ENCODE results near the gene PUM1. TPM values are rescaled to one million over a fixed set of nuclear protein-coding genes. Genes with fewer than 3 reads are reported as not detected.
"Not testable (repeated sequence)": the region's sequence is repeated elsewhere in the genome, so short reads cannot be mapped to it uniquely, and the experiment has no call there.

The PUM1 gene
- total RNA-seq, 1 donor from 2014 or later = 88.6 TPM

DNA sequence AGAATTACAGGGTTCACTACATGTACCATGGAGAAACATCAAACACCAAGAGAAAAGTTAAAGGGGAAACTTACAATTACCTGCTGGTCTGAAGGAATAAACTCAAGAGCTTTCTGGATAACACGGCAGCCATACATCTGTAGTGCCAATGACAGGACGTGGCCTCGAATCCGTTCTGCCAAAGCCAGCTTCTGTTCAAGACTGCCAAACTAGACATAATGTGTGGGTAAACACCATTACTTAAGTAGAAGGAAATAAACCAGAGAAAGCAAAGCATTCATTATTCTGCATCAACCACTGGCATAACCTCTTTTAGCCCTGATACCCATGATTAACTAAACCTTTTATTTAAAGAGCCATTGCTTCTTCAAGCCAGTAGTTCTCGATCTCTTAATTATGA, 115.5 kb downstream of the PUM1 start:
- Histone ChIP-seq H3K27ac (no peak overlapping the region), H3K36me3 (peaks cover 0 to 71% of the 10 kb centered on the region in 2 donors), H3K4me1 (no peaks in the 10 kb centered on the region), H3K27me3 (no peaks in the 10 kb centered on the region), H3K4me3 (no peak overlapping the region), H3K9me3 (no peaks in the 10 kb centered on the region)
- DNase-seq (ENCODE audit: extremely low spot score in 2 of 2) = no peak
- TF ChIP-seq, protein P1, sequence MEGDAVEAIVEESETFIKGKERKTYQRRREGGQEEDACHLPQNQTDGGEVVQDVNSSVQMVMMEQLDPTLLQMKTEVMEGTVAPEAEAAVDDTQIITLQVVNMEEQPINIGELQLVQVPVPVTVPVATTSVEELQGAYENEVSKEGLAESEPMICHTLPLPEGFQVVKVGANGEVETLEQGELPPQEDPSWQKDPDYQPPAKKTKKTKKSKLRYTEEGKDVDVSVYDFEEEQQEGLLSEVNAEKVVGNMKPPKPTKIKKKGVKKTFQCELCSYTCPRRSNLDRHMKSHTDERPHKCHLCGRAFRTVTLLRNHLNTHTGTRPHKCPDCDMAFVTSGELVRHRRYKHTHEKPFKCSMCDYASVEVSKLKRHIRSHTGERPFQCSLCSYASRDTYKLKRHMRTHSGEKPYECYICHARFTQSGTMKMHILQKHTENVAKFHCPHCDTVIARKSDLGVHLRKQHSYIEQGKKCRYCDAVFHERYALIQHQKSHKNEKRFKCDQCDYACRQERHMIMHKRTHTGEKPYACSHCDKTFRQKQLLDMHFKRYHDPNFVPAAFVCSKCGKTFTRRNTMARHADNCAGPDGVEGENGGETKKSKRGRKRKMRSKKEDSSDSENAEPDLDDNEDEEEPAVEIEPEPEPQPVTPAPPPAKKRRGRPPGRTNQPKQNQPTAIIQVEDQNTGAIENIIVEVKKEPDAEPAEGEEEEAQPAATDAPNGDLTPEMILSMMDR (IDR thresholded peaks at IDR 0.05) = no peak
- no peak for TF ChIP-seq POLR2AphosphoS5 (IDR thresholded peaks at IDR 0.05; ENCODE audit: insufficient read depth in 1 of 2, low read depth in 1 of 2)
- intact Hi-C loops (cut with DNase I) = no loop called here

DNA sequence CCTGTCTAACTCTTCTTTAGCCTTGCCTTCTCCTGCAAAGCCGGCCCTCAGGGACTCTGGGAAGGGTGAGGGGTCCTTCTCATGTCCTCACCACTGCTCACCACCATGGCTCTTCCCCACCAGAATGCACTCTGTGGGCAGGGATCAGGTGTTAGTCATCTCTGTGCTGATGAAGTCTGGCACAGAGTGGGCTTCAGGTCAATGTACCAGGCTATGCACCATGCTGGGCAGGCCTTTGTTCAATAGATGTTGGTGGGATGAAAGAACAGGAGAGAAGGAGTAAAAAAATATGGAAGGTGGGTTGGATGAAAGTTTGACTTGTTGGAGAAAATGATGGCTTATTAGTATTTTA, 116.1 kb downstream of the PUM1 start:
- DNase-seq (ENCODE audit: extremely low spot score in 2 of 2); H3K27me3 ChIP-seq; H3K27ac ChIP-seq; intact Hi-C loops (cut with DNase I); H3K9me3 ChIP-seq; H3K4me1 ChIP-seq; H3K4me3 ChIP-seq: not testable (repeated sequence)
- peaks cover 0 to 72% of the 10 kb centered on the region in 2 donors for H3K36me3 ChIP-seq

DNA sequence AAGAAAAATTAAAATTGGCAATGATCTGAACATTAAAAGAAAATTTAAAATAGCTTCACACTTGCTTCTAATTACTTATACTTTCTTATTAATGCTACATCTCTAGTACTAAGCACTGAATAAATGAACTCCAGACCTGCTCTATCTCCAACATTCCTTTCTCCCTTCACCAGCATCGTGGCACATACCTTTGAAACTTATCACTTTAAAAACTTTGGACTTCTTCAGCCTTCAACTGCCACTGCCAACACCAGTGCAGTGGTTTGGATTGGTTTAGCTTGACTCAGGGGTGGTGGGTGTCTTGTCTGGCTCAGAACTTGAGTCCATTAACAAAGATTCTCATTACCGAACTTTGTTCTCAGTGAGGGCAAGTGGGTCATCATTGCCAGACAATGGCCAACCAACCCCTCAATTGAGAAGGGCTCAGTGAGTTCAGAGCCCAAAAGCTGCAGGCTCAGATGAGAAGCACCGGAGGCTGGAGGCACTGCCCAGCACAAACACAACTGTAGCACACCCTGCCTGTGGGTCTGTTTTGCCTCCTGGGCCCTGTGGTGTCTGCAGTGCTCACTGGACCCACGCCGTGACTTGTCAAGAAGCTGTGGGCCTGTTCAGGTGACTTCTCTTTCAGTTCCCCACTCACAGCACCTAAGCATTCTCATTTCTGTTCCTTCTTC, 116.6 kb downstream of the PUM1 start:
- intact Hi-C loops (cut with DNase I); H3K4me1 ChIP-seq; H3K27me3 ChIP-seq; H3K9me3 ChIP-seq; DNase-seq (ENCODE audit: extremely low spot score in 2 of 2); H3K4me3 ChIP-seq; H3K27ac ChIP-seq: not testable (repeated sequence)
- H3K36me3 ChIP-seq = peaks cover 0 to 68% of the 10 kb centered on the region in 2 donors

DNA sequence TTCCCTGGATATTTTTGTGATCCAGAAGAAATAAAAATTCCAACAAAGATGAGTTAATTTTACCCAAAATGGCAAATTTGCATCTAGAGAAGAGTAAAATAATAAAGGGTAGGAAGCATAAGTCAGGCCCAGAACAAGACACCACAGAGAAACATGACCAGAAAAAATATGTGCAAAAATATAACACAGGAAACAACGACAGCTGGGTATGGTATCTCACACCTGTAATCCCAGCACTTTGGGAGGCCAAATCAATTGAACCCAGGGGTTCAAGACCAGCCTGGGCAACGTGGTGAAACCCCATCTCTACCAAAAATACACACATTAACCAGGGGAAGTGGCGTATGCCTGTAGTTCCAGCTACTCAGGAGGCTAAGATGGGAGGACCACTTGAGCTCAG, 117.2 kb downstream of the PUM1 start:
- Histone ChIP-seq H3K4me3 (no peak overlapping the region), H3K27me3 (no peaks in the 10 kb centered on the region), H3K36me3 (peaks cover 0 to 62% of the 10 kb centered on the region in 2 donors), H3K27ac (no peak overlapping the region), H3K4me1 (no peaks in the 10 kb centered on the region), H3K9me3 (no peaks in the 10 kb centered on the region)
- TF ChIP-seq POLR2AphosphoS5 (IDR thresholded peaks at IDR 0.05; ENCODE audit: insufficient read depth in 1 of 2, low read depth in 1 of 2) = no peak
- TF ChIP-seq POLR2A (IDR thresholded peaks at IDR 0.05) = no peak
- TF ChIP-seq, protein P1 (IDR thresholded peaks at IDR 0.05) = no peak
- no peak for DNase-seq (ENCODE audit: extremely low spot score in 2 of 2)
- intact Hi-C loops (cut with DNase I) = no loop called here

DNA sequence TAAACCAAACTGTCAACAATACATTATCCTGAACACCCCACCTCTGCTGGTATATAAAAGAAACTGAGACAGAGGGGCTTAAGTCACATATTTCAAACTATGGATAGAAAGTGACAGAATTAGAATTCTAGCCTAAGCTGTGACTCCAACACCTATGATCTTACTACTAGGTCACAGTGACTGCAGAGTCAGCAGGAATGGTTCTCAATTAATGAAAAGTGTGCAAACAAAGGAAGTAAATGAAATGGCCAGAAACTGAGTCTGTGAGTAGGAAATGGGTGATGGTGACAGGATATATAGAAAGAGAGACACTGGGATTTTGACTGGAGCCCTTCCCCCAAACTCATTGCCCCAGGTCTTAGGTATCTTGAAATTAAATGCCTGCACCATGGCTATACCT, 118.3 kb downstream of the PUM1 start:
- DNase-seq (ENCODE audit: extremely low spot score in 2 of 2) = no peak
- TF ChIP-seq, protein P1 (IDR thresholded peaks at IDR 0.05) = no peak
- TF ChIP-seq POLR2AphosphoS5 (IDR thresholded peaks at IDR 0.05; ENCODE audit: insufficient read depth in 1 of 2, low read depth in 1 of 2) (no peak), POLR2A (IDR thresholded peaks at IDR 0.05) (no peak)
- Histone ChIP-seq H3K4me1 (no peaks in the 10 kb centered on the region), H3K27me3 (no peaks in the 10 kb centered on the region), H3K36me3 (peaks cover 0 to 65% of the 10 kb centered on the region in 2 donors), H3K9me3 (no peaks in the 10 kb centered on the region), H3K4me3 (no peak overlapping the region), H3K27ac (no peak overlapping the region)
- intact Hi-C loops (cut with DNase I) = no loop called here

DNA sequence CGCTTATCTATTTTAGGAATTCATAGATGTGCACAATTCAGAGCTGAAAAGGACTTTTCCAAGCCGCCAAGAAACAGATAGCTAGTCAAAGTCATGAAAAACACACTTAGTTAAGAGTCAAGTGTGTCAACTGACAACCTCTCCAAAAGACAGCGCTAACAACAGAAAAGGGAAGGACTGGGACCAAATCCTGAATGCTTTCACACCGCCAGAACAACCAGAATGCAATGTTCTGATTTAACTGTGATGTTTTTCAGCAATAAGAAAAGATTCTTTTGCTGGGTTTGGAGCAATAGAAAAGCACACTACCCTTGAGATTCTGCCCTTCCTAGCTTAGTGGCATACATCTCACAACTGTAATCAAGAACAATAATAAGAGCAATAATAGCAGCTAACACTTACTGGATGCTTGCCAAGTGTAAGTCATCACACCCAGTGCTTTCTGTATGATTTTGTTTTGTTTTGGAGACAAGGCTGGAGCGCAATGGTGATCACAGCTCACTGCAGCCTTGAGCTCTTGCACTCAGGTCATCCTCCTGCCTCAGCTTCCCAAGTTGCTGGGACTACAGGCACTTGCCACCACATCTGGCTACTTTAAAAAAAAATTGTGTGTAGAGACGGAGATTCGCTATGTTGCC, 123.1 kb downstream of the PUM1 start:
- Histone ChIP-seq H3K27me3 (no peaks in the 10 kb centered on the region), H3K36me3 (peaks cover 0 to 69% of the 10 kb centered on the region in 2 donors), H3K27ac (no peak overlapping the region), H3K4me3 (no peak overlapping the region), H3K4me1 (no peaks in the 10 kb centered on the region), H3K9me3 (no peaks in the 10 kb centered on the region)
- intact Hi-C loops (cut with DNase I) = no loop called here
- DNase-seq (ENCODE audit: extremely low spot score in 2 of 2) = no peak
- TF ChIP-seq, protein P1 (IDR thresholded peaks at IDR 0.05) = no peak
- no peak for TF ChIP-seq POLR2AphosphoS5 (IDR thresholded peaks at IDR 0.05; ENCODE audit: insufficient read depth in 1 of 2, low read depth in 1 of 2)
- no peak for TF ChIP-seq POLR2A (IDR thresholded peaks at IDR 0.05)

All from vagina (tissue), 2 donors.